GM12878 (cell line): ENCODE results near the gene PROM1. TPM values are rescaled to one million over a fixed set of nuclear protein-coding genes. Genes with fewer than 3 reads are reported as not detected.

ENCODE experiments used
- ATAC-seq: fragments of 200-7000 bp; cut with Tn5 transposase; 3 replicates; pipeline ENCODE4 v1.9.1; 2020; ENCODE audit warnings: mild to moderate bottlenecking, moderate library complexity
- BruUV-seq: library from RNA; stranded (reverse); fragments of 400-500 nt; replicated peaks from 2 replicates; lab custom pipeline; 2021; lab: Mats Ljungman, UMichigan
- CTCF ChIA-PET: fragments of 300-600 bp; sonication (Branson Sonifier 250); formaldehyde crosslinking; extraction: SDS; loops from one replicate; lab custom pipeline; 2021; ENCODE audit warnings: inconsistent platforms; lab: Yijun Ruan, JAX
- POLR2A ChIA-PET: fragments of 350-600 bp; formaldehyde crosslinking; extraction: SDS; loops from one replicate; lab custom pipeline; 2021; ENCODE audit warnings: inconsistent platforms; lab: Charles Lee
- RAD21 ChIA-PET: fragments of 300-600 bp; sonication (Branson Sonifier 250); formaldehyde crosslinking; loops from one replicate; lab custom pipeline; 2023; ENCODE audit warnings: antibody characterized with exemption; ENCODE audit not compliant: unreplicated experiment; lab: Charles Lee
- SMC1A ChIA-PET: fragments of 300-600 bp; sonication (Branson Sonifier 250); formaldehyde crosslinking; loops from one replicate; lab custom pipeline; 2023; ENCODE audit not compliant: unreplicated experiment, uncharacterized antibody; lab: Charles Lee
- DNase-seq: peaks from one replicate; pipeline ENCODE4 v3.0.0-alpha.2; 2011; ENCODE audit warnings: low read depth, low spot score
- FAIRE-seq: peaks from 3 replicates; lab custom pipeline; 2011; peaks lifted over from hg19 to GRCh38; lab: Jason Lieb, UNC
- H2AFZ ChIP-seq: 2 replicates; pipeline ENCODE4 v1.6.0; 2011; ENCODE audit warnings: low read depth, low read length, control low read depth; ENCODE audit not compliant: control insufficient read depth
- H3K27ac ChIP-seq: 2 replicates; pipeline ENCODE4 v1.5.1; 2011; ENCODE audit warnings: control low read depth; ENCODE audit not compliant: control insufficient read depth, insufficient read depth
- H3K27me3 ChIP-seq, 2 experiments: replicated peaks in 1 of 2; 2 replicates each; pipeline versions ENCODE4 v1.6.0 to v1.6.1; 2011; ENCODE audit warnings: low read length in 1 of 2; ENCODE audit not compliant: control insufficient read depth in 2 of 2, insufficient read depth in 2 of 2
- H3K36me3 ChIP-seq, 2 experiments: 2 replicates each; pipeline ENCODE4 v1.5.1; 2011; ENCODE audit warnings: low read length in 1 of 2; ENCODE audit not compliant: control insufficient read depth in 2 of 2, insufficient read depth in 2 of 2
- H3K4me1 ChIP-seq: 2 replicates; pipeline ENCODE4 v1.6.1; 2011; ENCODE audit warnings: mild to moderate bottlenecking, low read length, moderate library complexity, mixed read lengths; ENCODE audit not compliant: control insufficient read depth, insufficient read depth
- H3K4me2 ChIP-seq: 2 replicates; pipeline ENCODE4 v1.6.0; 2011; ENCODE audit warnings: control low read depth; ENCODE audit not compliant: control insufficient read depth, insufficient read depth
- H3K4me3 ChIP-seq: fragments of 200-600 bp; sonication (generic); 2 replicates; pipeline ENCODE4 v1.5.1; 2016
- H3K79me2 ChIP-seq: 2 replicates; pipeline ENCODE4 v1.6.0; 2011; ENCODE audit warnings: low read length; ENCODE audit not compliant: control insufficient read depth, insufficient read depth
- H3K9ac ChIP-seq: 2 replicates; pipeline ENCODE4 v1.8.0; 2011; ENCODE audit warnings: low read length, control low read depth, mixed read lengths; ENCODE audit not compliant: control insufficient read depth, insufficient read depth
- H3K9me3 ChIP-seq: replicated peaks from 3 replicates; pipeline ENCODE4 v1.5.1; 2011; ENCODE audit warnings: mild to moderate bottlenecking, low read length; ENCODE audit not compliant: control insufficient read depth, insufficient read depth
- H4K20me1 ChIP-seq: 2 replicates; pipeline ENCODE4 v1.6.0; 2011; ENCODE audit not compliant: control insufficient read depth, insufficient read depth
- BRCA1 ChIP-seq: IDR thresholded peaks from 2 replicates; pipeline ENCODE4 v1.6.1; 2011; ENCODE audit warnings: low read depth, low read length, improper control_type of control experiment
- CHD1 ChIP-seq: IDR thresholded peaks from 2 replicates; pipeline ENCODE4 v1.6.1; 2012; ENCODE audit warnings: low read depth, low read length, improper control_type of control experiment
- CHD4 ChIP-seq: fragments of 200-600 bp; sonication (generic); IDR thresholded peaks from 2 replicates; pipeline ENCODE4 v1.6.1; 2016; ENCODE audit warnings: mild to moderate bottlenecking
- CREB1 ChIP-seq: IDR thresholded peaks from 2 replicates; pipeline ENCODE4 v1.6.1; 2012; ENCODE audit warnings: low read depth, mild to moderate bottlenecking, inconsistent platforms
- CTCF ChIP-seq, 3 experiments: IDR thresholded peaks in 2 of 3; conservative IDR thresholded peaks in 1 of 3; 2 replicates each; pipeline ENCODE4 v1.5.1; 2011; ENCODE audit warnings: low read depth in 3 of 3, low read length in 3 of 3, mild to moderate bottlenecking in 3 of 3, control low read depth in 2 of 3, moderate library complexity in 2 of 3, inconsistent platforms in 1 of 3, mixed read lengths in 1 of 3; ENCODE audit not compliant: control insufficient read depth in 2 of 3, insufficient read depth in 1 of 3; ENCODE audit errors: extremely low read depth in 1 of 3
- ETV6 ChIP-seq, 2 experiments: fragments of 450-650 bp in 1 of 2; IDR thresholded peaks in 1 of 2; conservative IDR thresholded peaks in 1 of 2; 2 replicates each; pipeline ENCODE4 v1.6.1; 2014; ENCODE audit warnings: antibody characterized with exemption in 1 of 2, borderline replicate concordance in 1 of 2, low read depth in 1 of 2, mild to moderate bottlenecking in 1 of 2, moderate library complexity in 1 of 2
- GABPA ChIP-seq: IDR thresholded peaks from 2 replicates; pipeline ENCODE4 v1.6.1; 2014; ENCODE audit warnings: antibody characterized with exemption, low read depth, mild to moderate bottlenecking, inconsistent platforms
- KAT2A ChIP-seq: conservative IDR thresholded peaks from 2 replicates; pipeline ENCODE4 v1.6.1; 2011; ENCODE audit warnings: low read depth, low read length; ENCODE audit not compliant: control insufficient read depth
- LARP7 ChIP-seq: fragments of 450-650 bp; IDR thresholded peaks from 2 replicates; pipeline ENCODE4 v1.6.1; 2017; ENCODE audit warnings: mild to moderate bottlenecking
- MAX ChIP-seq: IDR thresholded peaks from 2 replicates; pipeline ENCODE4 v1.6.1; 2012; ENCODE audit warnings: low read depth, low read length, improper control_type of control experiment
- NBN ChIP-seq: fragments of 450-650 bp; IDR thresholded peaks from 2 replicates; pipeline ENCODE4 v1.6.1; 2016
- PAX8 ChIP-seq: fragments of 450-650 bp; IDR thresholded peaks from 2 replicates; pipeline ENCODE4 v1.6.1; 2017; ENCODE audit warnings: mild to moderate bottlenecking, moderate library complexity
- POLR2AphosphoS2 ChIP-seq: IDR thresholded peaks from 2 replicates; pipeline ENCODE4 v1.6.1; 2011; ENCODE audit warnings: low read depth, mild to moderate bottlenecking, low read length, improper control_type of control experiment, moderate library complexity
- RB1 ChIP-seq: fragments of 450-650 bp; formaldehyde crosslinking; IDR thresholded peaks from 2 replicates; pipeline ENCODE4 v1.6.1; 2017; ENCODE audit warnings: mild to moderate bottlenecking, borderline replicate concordance
- RELB ChIP-seq: fragments of 450-650 bp; IDR thresholded peaks from 2 replicates; pipeline ENCODE4 v1.6.1; 2017; ENCODE audit warnings: low read depth, mild to moderate bottlenecking, moderate library complexity
- SIN3A ChIP-seq: IDR thresholded peaks from 2 replicates; pipeline ENCODE4 v1.6.1; 2012; ENCODE audit warnings: low read depth, low read length, improper control_type of control experiment
- STAT1 ChIP-seq: fragments of 450-650 bp; conservative IDR thresholded peaks from 2 replicates; pipeline ENCODE4 v1.6.1; 2014; ENCODE audit warnings: antibody characterized with exemption, mild to moderate bottlenecking
- STAT3 ChIP-seq: IDR thresholded peaks from 2 replicates; pipeline ENCODE4 v1.6.1; 2011; ENCODE audit warnings: low read depth, low read length, improper control_type of control experiment
- SUZ12 ChIP-seq: fragments of 200-600 bp; sonication (generic); IDR thresholded peaks from one replicate; pipeline ENCODE4 v1.6.1; 2018; ENCODE audit warnings: antibody characterized with exemption, mild to moderate bottlenecking; ENCODE audit not compliant: unreplicated experiment
- WGBS: methylation state at CpG from one replicate; pipeline ENCODE4 v1.1.6; 2016; ENCODE audit warnings: low lambda C conversion rate; ENCODE audit not compliant: insufficient replicate concordance, insufficient coverage; ENCODE audit errors: missing lambda C conversion rate; 5-methylcytosine and 5-hydroxymethylcytosine counted together
- in situ Hi-C: fragments of 300-500 bp; cut with MboI; formaldehyde crosslinking; loops from 9 replicates; pipeline ENCODE4 v1.14.3; 2018; ENCODE audit warnings: mixed read lengths
- intact Hi-C: fragments of 100-400 bp; cut with micrococcal nuclease; formaldehyde crosslinking; loops from one replicate; pipeline ENCODE4 v1.14.2; 2022; ENCODE audit not compliant: unreplicated experiment
- polyA plus RNA-seq, 11 experiments: library from polyadenylated mRNA; depleted of rRNA in 4 of 11; unstranded in 6 of 11; stranded (reverse) in 5 of 11; fragments of >200 nt; fragmentation: Nextera tagmentation in 4 of 11; fragmentation: Illumina TruSeq in 1 of 11; extraction: Ambion mirVana in 4 of 11; extraction: Trizol in 1 of 11; gene quantifications; 1 replicate in 1 of 11; 2 replicates in 10 of 11; pipeline versions ENCODE4 v1.2.1 to v1.2.3, GENCODE V29; 2011 to 2016; ENCODE audit warnings: inconsistent platforms in 2 of 11, missing spikeins in 2 of 11, low read depth in 1 of 11
- total RNA-seq, 4 experiments: library from RNA; depleted of rRNA in 3 of 4; stranded (reverse); fragments of >200 nt in 3 of 4; fragmentation: Illumina TruSeq in 1 of 4; extraction: Trizol in 1 of 4; gene quantifications; 2 replicates each; pipeline versions ENCODE4 v1.2.1 to v1.2.3, GENCODE V29; 2013 to 2021

PROM1 gene
- total and polyA plus RNA-seq, 10 of the 15 experiments (the other 5 are each of a cell fraction or from before 2014, with no cell fraction given), result 0.08 to 0.31 (median 0.18) TPM; not detected in 7

- H3K9me3 ChIP-seq, result no peaks in the 10 kb centered on the region; the same call in 2 of the 3 replicates
- SMC1A ChIA-PET, result interaction anchor here (1.8 to 1.9 kb wide), 2 partner anchors 55 to 63 kb away, joined by 5 to 7 read pairs; no protein-coding TSS in a partner anchor
- intact Hi-C loops, result no loop called here
- H4K20me1 ChIP-seq, result no peaks in the 10 kb centered on the region
- H3K4me1 ChIP-seq, result no peaks in the 10 kb centered on the region
- ATAC-seq (no peak), FAIRE-seq (no peak), DNase-seq (no peak)
- CTCF ChIA-PET, result interaction anchor here (0.6 to 2.2 kb wide), 2 partner anchors 10 to 216 kb away, joined by 3 to 7 read pairs; no protein-coding TSS in a partner anchor
- RAD21 ChIA-PET, result no interaction called here
- no TSS peak for BruUV-seq
- no peaks in the 10 kb centered on the region for H3K27me3 ChIP-seq
- no peak for TF ChIP-seq STAT1
- no peak for TF ChIP-seq LARP7
- TF ChIP-seq CREB1, result no peak
- TF ChIP-seq MAX, result no peak
- TF ChIP-seq CHD1, result no peak
- no peak for TF ChIP-seq ETV6 (conservative IDR thresholded peaks at IDR 0.05 in 1 of 2, IDR thresholded peaks at IDR 0.05 in 1 of 2; ENCODE audit: borderline replicate concordance in 1 of 2, low read depth in 1 of 2)
- no peak for TF ChIP-seq GABPA
- no peak for TF ChIP-seq RELB
- no peak for TF ChIP-seq KAT2A
- TF ChIP-seq BRCA1, result no peak
- no peak for TF ChIP-seq STAT3
- TF ChIP-seq RB1, result no peak
- no peak for TF ChIP-seq CHD4
- no peak for TF ChIP-seq NBN
- no peak for TF ChIP-seq PAX8
- TF ChIP-seq CTCF (IDR thresholded peaks at IDR 0.05 in 2 of 3, conservative IDR thresholded peaks at IDR 0.05 in 1 of 3; ENCODE audit: control insufficient read depth in 2 of 3, extremely low read depth in 1 of 3, insufficient read depth in 1 of 3, low read depth in 3 of 3, low read length in 3 of 3), result no peak
- TF ChIP-seq POLR2AphosphoS2, result no peak
- no peak for TF ChIP-seq SUZ12
- no peak for TF ChIP-seq SIN3A
- 14% methylated on average over 1 of the region's 1 CpG for WGBS
- H3K4me3 ChIP-seq, result no peak overlapping the region
- no peak overlapping the region for H3K27ac ChIP-seq
- no peak overlapping the region for H3K4me2 ChIP-seq
- in situ Hi-C loops, result no loop called here
- H3K36me3 ChIP-seq, result no peaks in the 10 kb centered on the region
- POLR2A ChIA-PET, result no interaction called here
- no peak overlapping the region for H2AFZ ChIP-seq
- no peaks in the 10 kb centered on the region for H3K79me2 ChIP-seq
- H3K9ac ChIP-seq, result no peak overlapping the region
These were observed 138.3 kb downstream of the PROM1 start for GRCh38 chr4:15945516-15945915.
